BE2C (cell line): ENCODE data around the gene ZNF423.
A peak's percentile ranks its signal among the peaks of the same experiment; 100 is the strongest.

ENCODE experiments used
- DNase-seq: peaks from one replicate; pipeline ENCODE4 v3.0.0-alpha.2; 2020
- H3K27me3 ChIP-seq: fragments of 250-450 bp; sonication (Bioruptor Pico); 2 replicates; pipeline ENCODE4 v1.5.1; 2020; ENCODE audit warnings: mild to moderate bottlenecking
- H3K36me3 ChIP-seq: fragments of 250-450 bp; sonication (Bioruptor Pico); 2 replicates; pipeline ENCODE4 v1.5.1; 2020; ENCODE audit warnings: mild to moderate bottlenecking
- H3K4me1 ChIP-seq: fragments of 250-450 bp; sonication (Bioruptor Pico); 2 replicates; pipeline ENCODE4 v1.5.1; 2020
- H3K4me3 ChIP-seq: 2 replicates; pipeline ENCODE4 v1.5.1; 2011; ENCODE audit warnings: low read depth, low read length
- H3K9me3 ChIP-seq: fragments of 250-450 bp; sonication (Bioruptor Pico); 2 replicates; pipeline ENCODE4 v1.5.1; 2020
- TF ChIP-seq, protein P1 (sequence below): IDR thresholded peaks from 2 replicates; pipeline ENCODE4 v1.5.1; 2012; ENCODE audit warnings: mild to moderate bottlenecking, low read depth, low read length

ZNF423 gene

GRCh38 chr16:49641250-49641649 is 214.7 kb downstream of the ZNF423 start:
- H3K36me3 ChIP-seq, result peaks cover 6% of the 10 kb centered on the region
- no peaks in the 10 kb centered on the region for H3K27me3 ChIP-seq
- H3K4me1 ChIP-seq, result peaks cover 17% of the 10 kb centered on the region
- no peaks in the 10 kb centered on the region; the same call in 1 of the 2 replicates for H3K9me3 ChIP-seq
- TF ChIP-seq, protein P1, sequence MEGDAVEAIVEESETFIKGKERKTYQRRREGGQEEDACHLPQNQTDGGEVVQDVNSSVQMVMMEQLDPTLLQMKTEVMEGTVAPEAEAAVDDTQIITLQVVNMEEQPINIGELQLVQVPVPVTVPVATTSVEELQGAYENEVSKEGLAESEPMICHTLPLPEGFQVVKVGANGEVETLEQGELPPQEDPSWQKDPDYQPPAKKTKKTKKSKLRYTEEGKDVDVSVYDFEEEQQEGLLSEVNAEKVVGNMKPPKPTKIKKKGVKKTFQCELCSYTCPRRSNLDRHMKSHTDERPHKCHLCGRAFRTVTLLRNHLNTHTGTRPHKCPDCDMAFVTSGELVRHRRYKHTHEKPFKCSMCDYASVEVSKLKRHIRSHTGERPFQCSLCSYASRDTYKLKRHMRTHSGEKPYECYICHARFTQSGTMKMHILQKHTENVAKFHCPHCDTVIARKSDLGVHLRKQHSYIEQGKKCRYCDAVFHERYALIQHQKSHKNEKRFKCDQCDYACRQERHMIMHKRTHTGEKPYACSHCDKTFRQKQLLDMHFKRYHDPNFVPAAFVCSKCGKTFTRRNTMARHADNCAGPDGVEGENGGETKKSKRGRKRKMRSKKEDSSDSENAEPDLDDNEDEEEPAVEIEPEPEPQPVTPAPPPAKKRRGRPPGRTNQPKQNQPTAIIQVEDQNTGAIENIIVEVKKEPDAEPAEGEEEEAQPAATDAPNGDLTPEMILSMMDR, result no peak
- H3K4me3 ChIP-seq, result no peak overlapping the region
- DNase-seq, result no peak

GRCh38 chr16:49640581-49640980 is 215.3 kb downstream of the ZNF423 start:
- no peaks in the 10 kb centered on the region; the same call in 1 of the 2 replicates for H3K9me3 ChIP-seq
- TF ChIP-seq, protein P1, result no peak
- H3K4me3 ChIP-seq, result no peak overlapping the region
- peaks cover 17% of the 10 kb centered on the region for H3K4me1 ChIP-seq
- DNase-seq, result peak; percentile 52
- no peaks in the 10 kb centered on the region for H3K27me3 ChIP-seq
- H3K36me3 ChIP-seq, result peaks cover 6% of the 10 kb centered on the region

- no peaks in the 10 kb centered on the region; the same call in 1 of the 2 replicates for H3K9me3 ChIP-seq
- no peaks in the 10 kb centered on the region for H3K27me3 ChIP-seq
- H3K4me3 ChIP-seq, result no peak overlapping the region
- TF ChIP-seq, protein P1, result no peak
- H3K4me1 ChIP-seq, result peaks cover 19% of the 10 kb centered on the region
- DNase-seq, result peak; percentile 48
- H3K36me3 ChIP-seq, result peaks cover 6% of the 10 kb centered on the region
Observed at GRCh38 chr16:49639739-49640431, 216.0 kb downstream of the ZNF423 start.

DNA sequence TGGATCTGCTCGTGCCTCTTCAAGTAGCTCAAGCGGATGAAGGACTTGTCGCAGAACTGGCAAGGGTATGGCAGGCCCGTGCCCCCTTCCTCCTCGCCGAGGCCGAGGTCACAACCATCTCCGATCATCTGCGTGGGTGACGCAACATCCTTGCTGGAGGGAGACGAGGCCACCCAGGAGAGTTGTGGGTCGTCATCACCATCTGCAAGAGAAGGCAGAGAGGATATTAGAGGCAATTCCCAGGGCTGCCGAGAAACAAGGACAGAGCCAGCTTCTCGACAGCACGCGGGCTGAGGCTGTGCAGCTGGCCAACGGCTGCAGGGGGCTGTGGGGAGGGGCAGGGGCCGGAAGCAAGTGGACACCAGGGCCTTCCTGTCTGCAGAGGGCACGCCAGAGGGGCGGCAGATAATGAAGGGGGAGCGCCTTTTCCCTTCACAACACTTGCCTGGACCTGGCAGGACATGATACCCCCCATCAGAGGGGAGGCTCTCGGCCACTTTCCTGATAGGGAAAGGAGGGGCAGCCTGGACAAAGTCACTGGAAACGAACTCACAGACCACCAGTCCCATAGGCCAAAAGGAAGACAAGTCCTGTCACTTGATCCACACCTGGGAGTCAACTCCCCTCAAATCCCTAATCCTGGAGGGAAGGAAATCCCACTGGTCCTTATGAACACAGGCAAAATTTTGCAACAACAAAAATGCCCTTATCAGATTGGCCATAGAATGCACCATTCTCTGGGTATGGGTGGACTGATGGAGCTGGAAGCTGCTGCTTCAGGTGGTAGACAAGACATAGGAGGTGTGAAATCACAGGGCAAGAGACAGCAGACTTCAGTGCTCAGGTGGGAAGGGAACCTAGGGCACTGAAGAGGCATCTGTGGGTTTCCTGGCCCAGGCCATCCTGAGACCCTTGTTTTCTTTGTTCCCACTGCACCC is 217.0 kb downstream of the ZNF423 start:
- DNase-seq, result no peak

DNA sequence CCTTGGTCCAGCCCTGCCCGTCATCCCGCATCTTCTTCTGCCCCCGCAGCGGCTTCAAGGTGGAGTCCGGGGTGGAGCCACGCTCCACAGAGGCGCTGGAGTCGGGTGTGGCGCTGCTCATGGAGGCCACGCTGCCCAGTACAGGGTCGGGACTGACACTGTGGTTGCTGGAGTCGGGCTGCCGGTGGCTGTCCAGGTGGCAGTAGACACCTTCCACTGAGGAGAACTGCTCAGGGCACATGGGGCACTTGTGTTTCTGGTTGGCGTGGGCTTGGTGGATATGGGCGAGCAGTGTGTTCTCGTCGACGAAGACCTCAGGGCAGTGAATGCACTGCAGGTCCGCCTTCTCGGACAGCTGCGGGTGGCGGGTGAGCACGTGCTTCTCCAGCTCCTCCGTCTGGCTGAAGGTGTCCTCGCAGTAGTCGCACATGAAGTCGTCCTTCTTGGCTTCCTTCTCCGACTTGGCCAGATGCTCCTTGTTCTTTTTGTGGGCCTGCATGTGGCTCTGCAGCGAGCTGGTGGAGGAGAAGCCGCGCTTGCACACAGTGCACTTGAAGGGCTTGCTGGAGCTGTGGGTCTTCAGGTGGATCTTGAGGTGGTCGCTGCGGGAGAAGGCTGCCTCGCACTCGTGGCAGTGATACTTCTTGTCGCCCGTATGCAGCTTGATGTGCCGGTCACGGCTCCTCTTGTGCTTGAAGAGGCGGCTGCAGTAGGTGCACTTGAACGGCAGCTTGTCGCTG is 217.8 kb downstream of the ZNF423 start:
- DNase-seq, result no peak
- no peak overlapping the region for H3K4me3 ChIP-seq
- peaks cover 21% of the 10 kb centered on the region for H3K4me1 ChIP-seq
- TF ChIP-seq, protein P1, result no peak
- no peaks in the 10 kb centered on the region for H3K27me3 ChIP-seq
- no peaks in the 10 kb centered on the region; the same call in 1 of the 2 replicates for H3K9me3 ChIP-seq
- H3K36me3 ChIP-seq, result peaks cover 6% of the 10 kb centered on the region

More for the DNA sequence above, 217.0 kb downstream of the ZNF423 start:
- Histone ChIP-seq H3K4me1 (peaks cover 21% of the 10 kb centered on the region), H3K4me3 (no peak overlapping the region), H3K27me3 (no peaks in the 10 kb centered on the region), H3K9me3 (no peaks in the 10 kb centered on the region; the same call in 1 of the 2 replicates), H3K36me3 (peaks cover 6% of the 10 kb centered on the region)
- TF ChIP-seq, protein P1, result no peak
